Mesenteric fat pad (tissue), 1 donor: ENCODE results near the gene EIF2D. TPM values are rescaled to one million over a fixed set of nuclear protein-coding genes. Genes with fewer than 3 reads are reported as not detected.
"Not testable (repeated sequence)": the region's sequence is repeated elsewhere in the genome, so short reads cannot be mapped to it uniquely, and the experiment has no call there.

Experiments used
- DNase-seq: peaks from one replicate; pipeline ENCODE4 v3.0.0-alpha.2; 2020; ENCODE audit warnings: low spot score
- total RNA-seq: library from RNA; stranded (reverse); fragmentation: NEBNext Ultra II Directional; extraction: Animal tissue kit (Norgen Biotek cat#: 25700); gene quantifications from one replicate; pipeline ENCODE4 v1.2.1, GENCODE V29; 2021
- donor health status: DM: yes; HTN: yes; CAD: no.

The EIF2D gene
- total RNA-seq, 1 donor from 2014 or later, result 37.8 TPM

DNA sequence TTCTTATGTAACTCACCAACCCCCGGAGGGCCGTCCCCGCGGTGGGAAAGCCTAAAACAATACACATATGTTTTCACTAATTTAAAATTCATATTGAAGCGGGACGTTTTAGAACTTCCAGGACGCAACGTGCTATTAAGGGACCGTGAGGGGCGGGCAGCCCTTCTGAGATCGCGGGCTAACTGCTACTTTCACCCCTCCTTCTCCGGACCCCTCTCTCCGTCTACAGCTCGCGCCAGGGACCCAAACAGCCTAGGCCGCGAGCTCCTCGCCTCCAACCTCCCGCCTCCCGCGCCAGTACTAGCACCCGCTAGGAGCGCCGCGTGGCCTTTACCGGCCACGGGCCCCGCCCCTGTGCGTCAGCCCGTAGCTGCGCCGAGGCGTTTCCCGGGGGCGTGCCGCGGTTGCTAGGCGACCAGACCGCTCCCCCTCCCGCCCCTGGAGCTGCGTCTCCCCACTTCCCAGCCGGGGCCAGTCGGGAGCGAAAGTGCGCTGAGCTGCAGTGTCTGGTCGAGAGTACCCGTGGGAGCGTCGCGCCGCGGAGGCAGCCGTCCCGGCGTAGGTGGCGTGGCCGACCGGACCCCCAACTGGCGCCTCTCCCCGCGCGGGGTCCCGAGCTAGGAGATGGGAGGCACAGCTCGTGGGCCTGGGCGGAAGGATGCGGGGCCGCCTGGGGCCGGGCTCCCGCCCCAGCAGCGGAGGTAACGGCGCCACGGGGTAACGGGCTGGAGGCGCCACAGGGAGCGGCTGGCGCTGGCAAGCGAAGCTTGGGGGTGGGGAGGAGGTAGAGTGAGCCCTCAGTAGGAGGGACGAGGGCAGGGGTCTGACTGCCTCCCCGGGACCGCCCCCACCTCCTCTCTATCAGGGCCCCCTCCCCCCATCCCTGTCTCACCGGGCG is 23.1 kb upstream of the EIF2D start, which contains the start of gene DYRK3:
TSS of gene DYRK3 (plus strand) at position 457 of the 898 bp plus-strand sequence. CDS start at position 625, 168 bp downstream.
- peak; percentile 98 for DNase-seq

DNA sequence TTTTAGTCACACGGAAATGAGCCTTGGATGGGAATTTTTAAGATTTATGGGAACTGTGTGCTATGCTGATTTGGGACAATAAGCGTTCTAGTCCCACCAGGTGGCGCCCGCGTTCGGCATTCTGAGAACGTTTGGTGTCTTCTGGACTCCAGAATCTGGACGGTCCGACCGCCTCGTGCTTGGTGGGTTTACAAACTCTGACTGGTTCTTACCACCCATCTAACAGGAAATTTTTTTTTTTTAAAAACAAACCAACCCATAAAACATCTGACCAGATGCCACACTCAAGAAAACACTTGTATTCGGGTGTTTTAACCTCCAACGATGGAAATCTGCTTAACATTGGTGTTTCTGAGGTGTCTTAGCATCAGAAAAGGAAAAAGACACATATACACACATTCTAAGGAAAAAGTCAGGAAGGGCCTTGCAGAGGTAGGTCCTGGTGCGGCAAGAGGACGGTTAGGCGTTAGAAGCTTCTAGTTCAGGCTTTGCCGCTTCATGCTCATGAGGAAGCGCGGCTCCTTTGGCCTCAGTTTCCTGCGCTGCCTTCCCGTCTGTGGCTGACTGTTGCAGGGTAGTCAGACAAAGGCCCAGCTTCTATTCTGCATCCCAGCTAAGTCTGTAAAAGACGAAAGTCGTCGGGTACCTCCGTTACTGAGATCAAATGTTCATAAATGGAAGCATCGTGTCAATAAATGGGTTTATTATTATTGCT is 22.3 kb upstream of the EIF2D start:
- peak; percentile 96 for DNase-seq

DNA sequence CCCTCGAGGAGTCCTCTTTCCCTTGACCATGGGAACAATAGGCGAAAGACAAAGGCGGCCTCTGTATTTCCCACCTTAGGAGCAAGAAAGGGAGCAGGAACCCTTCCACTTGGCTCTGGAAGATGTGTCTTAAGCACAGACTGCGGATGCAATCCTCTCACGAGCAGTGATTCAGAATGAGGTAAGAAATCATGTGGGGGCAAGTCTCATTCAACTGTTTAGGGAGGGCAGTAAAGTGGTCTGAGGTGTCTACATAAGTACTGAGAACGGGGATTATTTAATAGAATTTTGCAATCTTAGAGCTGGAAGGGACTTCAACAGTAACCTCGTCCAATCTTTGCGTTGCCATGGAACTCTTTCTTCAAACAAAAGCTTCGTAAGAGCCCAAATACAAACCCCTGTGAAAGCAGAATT is 21.4 kb upstream of the EIF2D start:
- no peak for DNase-seq

GRCh38 chr1:206631085-206631509 is 18.8 kb upstream of the EIF2D start:
- no peak for DNase-seq

- no peak for DNase-seq
Measured at GRCh38 chr1:206628916-206629315, 16.7 kb upstream of the EIF2D start.

DNA sequence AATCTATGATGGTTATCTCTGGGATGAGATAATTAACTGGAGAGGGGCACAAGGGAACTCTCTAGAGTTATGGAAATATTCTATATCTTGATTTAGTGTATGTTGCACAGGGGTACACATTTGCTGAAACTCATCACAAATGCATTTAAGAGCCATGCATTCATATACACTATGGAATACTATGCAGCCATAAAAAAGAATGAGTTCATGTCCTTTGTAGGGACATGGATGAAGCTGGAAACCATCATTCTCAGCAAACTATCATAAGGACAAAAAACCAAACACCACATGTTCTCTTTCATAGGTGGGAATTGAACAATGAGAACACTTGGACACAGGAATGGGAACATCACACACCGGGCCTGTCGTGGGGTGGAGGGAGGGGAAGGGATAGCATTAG is 14.1 kb upstream of the EIF2D start:
- not testable (repeated sequence) for DNase-seq

- DNase-seq, result no peak
Measured at GRCh38 chr1:206609229-206609991, 2.9 kb downstream of the EIF2D start.

- DNase-seq, result no peak
Measured at GRCh38 chr1:206608108-206608698, 4.1 kb downstream of the EIF2D start.

- DNase-seq, result no peak
Measured at GRCh38 chr1:206606867-206607266, 5.4 kb downstream of the EIF2D start.

GRCh38 chr1:206604861-206605260 is 7.4 kb downstream of the EIF2D start:
- no peak for DNase-seq

GRCh38 chr1:206600527-206600926 is 11.7 kb downstream of the EIF2D start:
- no peak for DNase-seq

- DNase-seq, result no peak
Measured at GRCh38 chr1:206596319-206596666, 16.0 kb downstream of the EIF2D start.

- no peak for DNase-seq
Measured at GRCh38 chr1:206595581-206596318, 16.5 kb downstream of the EIF2D start.

DNA sequence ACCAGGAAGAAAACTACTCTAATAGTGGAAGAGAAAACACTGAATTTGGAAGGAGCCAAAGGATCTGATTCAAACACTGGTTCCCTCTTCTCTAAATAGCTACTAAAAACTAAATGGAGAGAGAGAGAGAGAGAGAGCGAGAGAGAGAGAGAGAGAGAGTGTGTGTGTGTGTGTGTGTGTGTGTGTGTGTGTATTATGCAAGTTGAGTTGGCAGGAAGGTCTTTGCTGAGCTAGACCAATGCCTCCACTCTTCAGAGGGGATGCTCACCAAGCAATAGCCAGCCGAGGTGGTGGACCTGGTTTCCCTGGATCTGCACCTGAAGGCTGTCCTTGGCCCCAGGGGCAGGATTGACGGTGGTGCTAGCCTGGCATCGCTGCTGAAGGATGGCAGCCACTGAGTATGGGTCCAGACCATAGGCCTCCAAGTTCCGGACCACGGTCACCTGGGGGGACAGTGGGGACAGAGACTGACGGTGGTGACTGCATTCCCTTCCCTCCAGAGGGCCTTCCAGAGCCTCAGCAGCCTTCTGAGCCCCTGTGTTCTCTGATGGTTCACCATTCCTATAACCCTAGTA is 18.8 kb downstream of the EIF2D start:
- DNase-seq, result no peak

- no peak for DNase-seq
Measured at GRCh38 chr1:206591696-206592095, 20.6 kb downstream of the EIF2D start.

- DNase-seq, result no peak
Measured at GRCh38 chr1:206591226-206591625, 21.0 kb downstream of the EIF2D start.

- DNase-seq, result no peak
Measured at GRCh38 chr1:206590025-206590758, 22.1 kb downstream of the EIF2D start.

DNA sequence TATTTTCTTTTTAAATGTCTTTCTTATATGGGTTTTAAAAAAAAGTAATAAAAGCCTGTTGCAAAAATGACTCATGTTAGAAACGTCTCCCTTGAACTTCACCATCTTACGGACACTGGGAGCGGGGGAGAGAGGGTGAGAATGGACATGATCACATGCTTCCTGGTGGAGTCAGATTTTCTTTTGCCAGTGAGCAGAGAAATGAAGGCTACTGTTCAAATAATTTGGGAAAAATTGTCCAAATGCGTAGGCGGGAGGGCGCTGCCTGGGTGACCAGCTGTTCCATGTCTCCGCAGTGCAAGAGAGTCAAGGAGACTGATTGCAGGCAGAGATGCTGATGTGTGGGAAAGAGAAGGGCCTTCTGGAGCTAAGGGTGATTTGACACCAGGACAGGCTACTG is 23.1 kb downstream of the EIF2D start:
- no peak for DNase-seq

DNA sequence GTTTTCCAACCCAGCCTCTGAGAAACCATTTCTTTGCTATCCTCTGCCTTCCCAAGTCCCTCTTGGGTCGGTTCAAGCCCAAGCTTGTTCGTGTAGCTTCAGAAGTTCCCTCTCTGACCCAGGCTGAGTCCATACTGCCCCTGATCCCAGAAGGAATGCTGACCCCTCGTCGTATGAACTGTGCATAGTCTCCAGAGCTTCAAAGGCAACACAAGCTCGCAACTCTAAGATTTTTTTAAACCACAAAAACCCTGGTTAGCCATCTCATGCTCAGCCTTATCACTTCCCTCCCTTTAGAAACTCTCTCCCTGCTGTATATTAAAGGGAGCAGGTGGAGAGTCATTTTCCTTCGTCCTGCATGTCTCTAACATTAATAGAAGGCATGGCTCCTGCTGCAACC is 23.8 kb downstream of the EIF2D start:
- no peak for DNase-seq
